Hepatocyte (in vitro differentiated cells): ENCODE measurements around the gene FPGS. TPM values are rescaled to one million over a fixed set of nuclear protein-coding genes. Genes with fewer than 3 reads are reported as not detected.
A peak's percentile ranks its signal among the peaks of the same experiment; 100 is the strongest.
"Not testable (repeated sequence)": the region's sequence is repeated elsewhere in the genome, so short reads cannot be mapped to it uniquely, and the experiment has no call there.

ENCODE experiments used
- DNase-seq: peaks from one replicate; pipeline ENCODE4 v3.0.0-alpha.2; 2016; ENCODE audit warnings: low spot score
- H2AFZ ChIP-seq: fragments of 200-600 bp; sonication (generic); 2 replicates; pipeline ENCODE4 v1.6.0; 2016; ENCODE audit warnings: antibody characterized with exemption, mild to moderate bottlenecking
- H3K27ac ChIP-seq: fragments of 200-600 bp; sonication (generic); 2 replicates; pipeline ENCODE4 v1.5.1; 2016; ENCODE audit warnings: mild to moderate bottlenecking
- H3K27me3 ChIP-seq: fragments of 200-600 bp; sonication (generic); 2 replicates; pipeline ENCODE4 v1.6.1; 2016
- H3K36me3 ChIP-seq: fragments of 200-600 bp; sonication (generic); replicated peaks from 2 replicates; pipeline ENCODE4 v1.5.1; 2016; ENCODE audit warnings: low read depth; ENCODE audit not compliant: insufficient read depth
- H3K4me1 ChIP-seq: fragments of 200-600 bp; sonication (generic); 2 replicates; pipeline ENCODE4 v1.5.1; 2016; ENCODE audit warnings: mild to moderate bottlenecking, moderate library complexity; ENCODE audit not compliant: insufficient read depth
- H3K4me2 ChIP-seq: fragments of 200-600 bp; sonication (generic); 2 replicates; pipeline ENCODE4 v1.6.0; 2016
- H3K4me3 ChIP-seq: fragments of 200-600 bp; sonication (generic); 2 replicates; pipeline ENCODE4 v1.5.1; 2016; ENCODE audit warnings: mild to moderate bottlenecking
- H3K79me2 ChIP-seq: fragments of 200-600 bp; sonication (generic); 2 replicates; pipeline ENCODE4 v1.6.0; 2017; ENCODE audit warnings: mild to moderate bottlenecking
- H3K9me2 ChIP-seq: fragments of 200-600 bp; sonication (generic); replicated peaks from 2 replicates; pipeline ENCODE4 v1.6.0; 2017; ENCODE audit warnings: mild to moderate bottlenecking; ENCODE audit not compliant: insufficient read depth
- H3K9me3 ChIP-seq: fragments of 200-600 bp; sonication (generic); 2 replicates; pipeline ENCODE4 v1.5.1; 2016; ENCODE audit warnings: low read depth, mild to moderate bottlenecking
- H4K20me1 ChIP-seq: fragments of 200-600 bp; sonication (generic); 2 replicates; pipeline ENCODE4 v1.6.0; 2016; ENCODE audit warnings: mild to moderate bottlenecking; ENCODE audit not compliant: insufficient read depth, poor library complexity, severe bottlenecking
- EZH2 ChIP-seq: fragments of 200-600 bp; sonication (generic); IDR thresholded peaks from 2 replicates; pipeline ENCODE4 v1.6.1; 2016; ENCODE audit warnings: antibody characterized with exemption, mild to moderate bottlenecking, borderline replicate concordance
- EZH2phosphoT487 ChIP-seq: fragments of 200-600 bp; sonication (generic); IDR thresholded peaks from one replicate; pipeline ENCODE4 v1.6.1; 2018; ENCODE audit warnings: antibody characterized with exemption, mild to moderate bottlenecking, low read depth, moderate library complexity; ENCODE audit not compliant: unreplicated experiment, severe bottlenecking
- WGBS: methylation state at CpG from one replicate; pipeline ENCODE4 v1.1.6; 2016; ENCODE audit warnings: low lambda C conversion rate; ENCODE audit errors: missing lambda C conversion rate; 5-methylcytosine and 5-hydroxymethylcytosine counted together
- polyA plus RNA-seq: library from polyadenylated mRNA; unstranded; fragments of >200 nt; fragmentation: Nextera tagmentation; extraction: Ambion mirVana; gene quantifications from 2 replicates; pipeline ENCODE4 v1.2.1, GENCODE V29; 2016
- total RNA-seq: library from RNA; depleted of rRNA; stranded (reverse); fragments of >200 nt; gene quantifications from 2 replicates; pipeline ENCODE4 v1.2.3, GENCODE V29; 2014
- TF ChIP-seq, protein P1 (sequence below): fragments of 200-600 bp; sonication (generic); IDR thresholded peaks from 2 replicates; pipeline ENCODE4 v1.5.1; 2016; ENCODE audit warnings: antibody characterized with exemption, mild to moderate bottlenecking; ENCODE audit not compliant: poor library complexity

The FPGS gene
- total and polyA plus RNA-seq, 2 experiments from 2014 or later = 27.4 to 48.5 TPM

DNA sequence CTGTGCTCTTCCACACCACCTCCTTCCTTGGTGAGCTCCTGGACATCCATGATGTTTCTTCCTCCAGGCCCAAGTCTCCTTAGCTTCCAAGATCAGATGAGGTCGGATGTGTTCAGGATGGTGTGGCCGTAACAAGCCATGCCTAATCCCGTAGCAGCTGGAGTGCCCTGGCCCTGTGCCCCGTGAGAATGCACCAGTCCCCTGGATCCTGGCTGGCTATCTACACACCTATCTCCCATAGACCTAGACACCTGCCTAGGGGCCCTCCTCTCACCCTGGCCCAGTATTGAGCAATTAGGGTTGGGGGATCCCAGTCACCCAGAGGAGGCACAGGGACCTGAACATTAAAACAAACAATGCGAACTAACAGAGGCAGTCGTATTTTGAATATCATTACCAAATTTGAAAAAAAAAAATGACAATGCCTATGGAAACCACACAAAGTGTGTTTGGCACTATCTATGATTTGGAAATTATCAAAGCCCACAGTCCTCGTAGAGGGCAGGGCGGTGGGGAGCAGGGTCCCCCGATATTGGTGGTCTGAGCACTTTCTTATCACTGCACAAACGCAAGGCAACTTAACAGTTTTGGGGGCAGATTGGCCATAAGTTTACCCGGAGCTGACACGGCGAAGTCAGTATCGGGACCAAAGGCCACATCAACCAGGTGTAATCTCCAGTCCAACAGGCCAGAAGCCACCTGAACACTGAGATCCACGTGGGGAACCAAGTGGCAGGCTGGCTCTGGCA is 38.6 kb downstream of the FPGS start:
- H3K27ac ChIP-seq = no peak overlapping the region
- H4K20me1 ChIP-seq = no peaks in the 10 kb centered on the region
- H3K79me2 ChIP-seq = no peaks in the 10 kb centered on the region
- H3K27me3 ChIP-seq = no peaks in the 10 kb centered on the region
- no peaks in the 10 kb centered on the region for H3K36me3 ChIP-seq
- WGBS = 94% methylated on average over 15 of the region's 15 CpGs
- H2AFZ ChIP-seq = no peak overlapping the region
- no peak overlapping the region for H3K4me2 ChIP-seq
- H3K9me3 ChIP-seq = no peaks in the 10 kb centered on the region
- TF ChIP-seq EZH2 = no peak
- TF ChIP-seq EZH2phosphoT487 = no peak
- TF ChIP-seq, protein P1, sequence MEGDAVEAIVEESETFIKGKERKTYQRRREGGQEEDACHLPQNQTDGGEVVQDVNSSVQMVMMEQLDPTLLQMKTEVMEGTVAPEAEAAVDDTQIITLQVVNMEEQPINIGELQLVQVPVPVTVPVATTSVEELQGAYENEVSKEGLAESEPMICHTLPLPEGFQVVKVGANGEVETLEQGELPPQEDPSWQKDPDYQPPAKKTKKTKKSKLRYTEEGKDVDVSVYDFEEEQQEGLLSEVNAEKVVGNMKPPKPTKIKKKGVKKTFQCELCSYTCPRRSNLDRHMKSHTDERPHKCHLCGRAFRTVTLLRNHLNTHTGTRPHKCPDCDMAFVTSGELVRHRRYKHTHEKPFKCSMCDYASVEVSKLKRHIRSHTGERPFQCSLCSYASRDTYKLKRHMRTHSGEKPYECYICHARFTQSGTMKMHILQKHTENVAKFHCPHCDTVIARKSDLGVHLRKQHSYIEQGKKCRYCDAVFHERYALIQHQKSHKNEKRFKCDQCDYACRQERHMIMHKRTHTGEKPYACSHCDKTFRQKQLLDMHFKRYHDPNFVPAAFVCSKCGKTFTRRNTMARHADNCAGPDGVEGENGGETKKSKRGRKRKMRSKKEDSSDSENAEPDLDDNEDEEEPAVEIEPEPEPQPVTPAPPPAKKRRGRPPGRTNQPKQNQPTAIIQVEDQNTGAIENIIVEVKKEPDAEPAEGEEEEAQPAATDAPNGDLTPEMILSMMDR = no peak
- no peak for DNase-seq
- no peaks in the 10 kb centered on the region for H3K9me2 ChIP-seq
- no peak overlapping the region for H3K4me3 ChIP-seq
- peaks cover 12% of the 10 kb centered on the region for H3K4me1 ChIP-seq

DNA sequence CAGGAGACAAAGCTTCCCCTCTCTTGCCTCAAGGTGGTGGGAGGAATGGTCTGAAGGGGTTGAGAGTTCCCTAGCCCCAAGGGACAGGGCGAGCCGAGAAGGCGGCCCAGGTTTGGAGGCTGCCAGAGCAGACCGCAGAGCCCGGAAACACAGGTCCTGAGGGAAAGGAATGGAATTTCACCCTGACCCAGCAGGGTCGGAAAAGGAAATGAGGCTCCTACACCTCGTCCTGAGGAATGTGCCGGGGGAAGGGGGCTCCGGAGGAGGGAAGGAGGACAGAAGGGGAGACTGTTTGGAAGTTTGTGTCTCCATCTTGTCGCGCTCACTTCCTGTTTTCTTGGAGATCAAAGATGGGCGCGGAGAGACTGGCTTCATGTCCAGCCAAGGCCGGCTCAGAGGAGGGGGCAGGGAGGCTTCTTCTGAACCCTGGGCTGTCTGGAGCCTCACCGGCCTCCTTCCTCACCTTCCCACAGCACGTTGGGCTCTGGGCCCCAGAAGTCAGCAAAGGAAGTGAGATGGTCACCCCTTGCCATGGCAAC is 42.2 kb downstream of the FPGS start:
- TF ChIP-seq EZH2 = no peak
- TF ChIP-seq EZH2phosphoT487 = no peak
- TF ChIP-seq, protein P1 = no peak
- no peaks in the 10 kb centered on the region for H3K9me3 ChIP-seq
- no peaks in the 10 kb centered on the region for H3K36me3 ChIP-seq
- no peaks in the 10 kb centered on the region for H4K20me1 ChIP-seq
- no peaks in the 10 kb centered on the region for H3K79me2 ChIP-seq
- H3K27ac ChIP-seq = peak overlapping the region; percentile 20
- no peak overlapping the region for H3K4me2 ChIP-seq
- 66% methylated on average over 16 of the region's 16 CpGs for WGBS
- no peaks in the 10 kb centered on the region for H3K27me3 ChIP-seq
- no peak overlapping the region for H3K4me3 ChIP-seq
- peaks cover 10% of the 10 kb centered on the region for H3K4me1 ChIP-seq
- DNase-seq = peak; percentile 4
- H2AFZ ChIP-seq = no peak overlapping the region
- no peaks in the 10 kb centered on the region for H3K9me2 ChIP-seq

DNA sequence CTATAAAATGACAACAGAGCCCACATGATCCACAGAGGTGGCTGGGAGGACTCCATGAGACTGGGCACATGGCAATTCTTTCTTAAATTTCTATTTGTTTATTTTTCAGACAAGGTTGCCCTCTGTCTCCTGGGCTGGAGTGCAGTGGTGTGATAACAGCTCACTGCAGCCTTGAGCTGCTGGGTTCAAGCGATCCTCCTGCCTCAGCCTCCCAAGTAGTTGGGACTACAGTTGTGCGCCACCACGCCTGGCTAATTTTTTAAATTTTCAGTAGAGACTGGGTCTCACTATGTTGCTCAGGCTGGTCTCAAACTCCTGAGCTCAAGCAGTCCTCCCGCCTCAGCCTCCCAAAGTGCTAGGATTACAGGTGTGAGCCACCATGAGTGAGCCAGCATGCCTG is 42.9 kb downstream of the FPGS start:
- H3K27ac ChIP-seq = not testable (repeated sequence)

DNA sequence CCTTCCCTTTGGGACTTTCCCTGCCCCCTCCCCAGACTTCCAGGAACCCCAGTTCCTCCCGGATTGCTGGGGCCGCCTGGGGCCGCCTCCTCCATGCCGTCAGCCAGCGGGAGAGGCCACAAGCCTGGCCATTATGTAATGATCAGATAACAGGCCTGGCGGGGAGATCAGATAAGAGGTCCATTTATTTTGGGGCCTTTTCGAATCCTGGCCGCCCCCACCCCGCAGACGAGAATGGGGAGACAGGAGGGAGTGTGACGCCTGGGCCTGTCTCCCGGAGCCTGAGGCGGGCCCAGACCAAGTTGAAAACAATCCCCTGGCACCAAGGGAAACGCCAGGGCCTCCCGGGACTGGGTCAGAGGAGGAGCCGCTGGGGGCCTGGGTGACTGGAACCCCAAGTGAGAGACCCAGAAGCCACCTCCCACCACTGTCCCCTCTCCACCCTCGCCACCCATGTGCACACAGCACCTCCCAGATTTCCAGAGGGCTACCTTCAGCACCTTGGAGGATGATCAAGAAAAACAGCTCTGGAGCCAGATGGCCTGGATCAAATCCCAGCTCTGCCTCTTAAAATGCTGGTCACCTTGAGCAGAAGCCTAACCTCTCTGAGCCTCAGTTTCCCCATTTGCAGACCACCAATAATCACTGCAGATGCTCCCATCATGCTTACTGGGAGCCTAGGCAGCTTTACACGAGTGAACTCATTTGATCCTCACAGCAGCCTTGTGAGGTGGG is 43.9 kb downstream of the FPGS start:
- TF ChIP-seq, protein P1 = no peak
- TF ChIP-seq EZH2phosphoT487 (no peak), EZH2 (no peak)
- Histone ChIP-seq H2AFZ (no peak overlapping the region), H3K4me3 (no peak overlapping the region), H3K27me3 (no peaks in the 10 kb centered on the region), H4K20me1 (no peaks in the 10 kb centered on the region), H3K4me1 (peaks cover 10% of the 10 kb centered on the region), H3K79me2 (no peaks in the 10 kb centered on the region), H3K36me3 (no peaks in the 10 kb centered on the region), H3K4me2 (no peak overlapping the region), H3K9me3 (no peaks in the 10 kb centered on the region), H3K27ac (peak overlapping the region; percentile 46), H3K9me2 (no peaks in the 10 kb centered on the region)
- WGBS = 67% methylated on average over 18 of the region's 18 CpGs
- no peak for DNase-seq

More for the DNA sequence above, 42.9 kb downstream of the FPGS start:
- not testable (repeated sequence) for H2AFZ ChIP-seq, H3K27me3 ChIP-seq, H4K20me1 ChIP-seq, H3K9me2 ChIP-seq, H3K4me2 ChIP-seq, H3K36me3 ChIP-seq, DNase-seq, H3K4me3 ChIP-seq, H3K79me2 ChIP-seq, H3K9me3 ChIP-seq
- peaks cover 10% of the 10 kb centered on the region for H3K4me1 ChIP-seq
- WGBS = 98% methylated on average over 4 of the region's 4 CpGs
